Measurements from ENCODE around the gene NEURL3.

Gene NEURL3

DNA sequence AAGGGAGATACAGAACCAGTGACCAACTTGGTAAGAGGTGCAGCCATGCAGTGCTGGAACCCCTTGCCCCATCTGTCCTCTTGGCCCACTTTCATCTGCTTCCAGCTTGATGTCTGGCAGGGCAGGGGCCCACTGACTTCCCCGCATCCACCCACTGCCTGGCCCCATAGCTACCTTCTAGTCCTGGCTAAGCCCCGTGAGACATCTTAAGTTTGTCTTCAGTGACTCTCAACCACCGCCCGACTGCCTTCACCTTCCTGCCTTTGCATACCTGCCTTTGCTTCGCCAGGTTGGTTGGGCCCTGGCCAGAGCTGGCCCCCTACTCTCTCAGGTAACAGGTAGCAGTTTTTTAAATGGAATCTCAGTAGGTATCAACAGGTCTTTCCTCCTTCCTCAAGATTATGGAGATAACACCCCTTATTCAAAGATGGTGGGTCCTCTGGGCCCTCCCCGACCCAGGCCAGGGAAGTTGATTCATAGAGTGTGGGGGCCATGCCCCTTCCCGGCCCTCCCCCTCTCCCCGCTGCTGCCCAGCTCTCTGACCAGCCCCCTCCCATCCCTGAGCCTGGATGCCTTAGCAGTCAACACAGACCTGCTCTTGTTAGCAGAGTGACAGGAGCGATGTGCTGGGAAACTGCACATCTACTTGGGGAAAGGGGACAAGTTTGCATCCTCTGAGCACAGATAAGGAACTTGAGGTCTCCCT is 34.2 kb upstream of the NEURL3 start:
- no peak for DNase-seq

GRCh38 chr2:96538487-96539214 is 33.5 kb upstream of the NEURL3 start:
- DNase-seq: no peak

GRCh38 chr2:96537734-96538486 is 32.8 kb upstream of the NEURL3 start:
- DNase-seq: no peak

- DNase-seq: peak; percentile 29 to 31
These were observed 32.0 kb upstream of the NEURL3 start for GRCh38 chr2:96537066-96537733.

- peak; percentile 85 to 91 for DNase-seq
These were observed 31.4 kb upstream of the NEURL3 start, which contains the start of gene ARID5A for GRCh38 chr2:96536445-96537065. Gene ARID5A, plus strand, starts transcription at chr2:96536752. Its CDS starts 75 bp downstream, at chr2:96536827.

DNA sequence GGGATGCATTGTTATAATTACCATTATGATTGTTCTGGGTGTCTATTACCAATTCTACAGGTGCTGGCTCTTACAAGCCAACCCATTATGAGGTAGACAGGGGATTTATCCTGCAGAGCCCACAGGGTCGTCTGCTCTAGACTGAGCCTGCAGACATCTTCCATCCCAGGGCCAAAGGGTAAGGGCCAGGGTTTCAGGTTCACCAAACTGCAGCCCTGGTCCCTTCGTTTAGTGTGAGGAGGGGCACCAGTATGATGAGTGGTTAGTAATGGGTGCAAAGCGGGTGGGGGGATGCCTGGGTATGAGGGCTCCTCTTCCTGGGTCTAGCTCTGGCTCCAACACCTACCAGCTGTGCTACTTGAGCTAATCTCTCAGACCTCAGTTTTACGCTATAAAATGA is 30.2 kb upstream of the NEURL3 start:
- no peak for DNase-seq

GRCh38 chr2:96534701-96535181 is 29.6 kb upstream of the NEURL3 start:
- peak in 1 of 2 experiments; percentile 35 for DNase-seq

DNA sequence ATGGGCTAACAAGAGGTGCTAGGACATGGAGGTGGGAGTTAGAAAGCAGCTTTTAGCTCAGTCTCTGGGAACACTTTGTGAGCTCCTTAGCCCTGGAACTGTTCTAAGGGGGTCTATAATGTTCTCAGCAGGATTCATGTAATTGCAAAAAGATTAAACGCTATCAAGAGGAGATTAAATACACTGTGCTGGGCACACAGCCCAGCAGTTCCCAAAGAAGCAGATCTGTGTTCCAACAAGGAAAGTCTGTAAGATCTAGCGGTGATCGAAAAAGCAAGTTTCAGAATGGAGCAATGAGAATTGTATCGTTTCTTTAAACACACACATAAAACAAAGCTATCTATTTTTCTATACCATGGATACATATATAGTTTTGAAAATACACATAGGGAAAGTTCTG is 29.0 kb upstream of the NEURL3 start:
- DNase-seq: no peak

GRCh38 chr2:96533292-96534073 is 28.3 kb upstream of the NEURL3 start:
- DNase-seq: peak in 1 of 2 experiments; percentile 40

DNA sequence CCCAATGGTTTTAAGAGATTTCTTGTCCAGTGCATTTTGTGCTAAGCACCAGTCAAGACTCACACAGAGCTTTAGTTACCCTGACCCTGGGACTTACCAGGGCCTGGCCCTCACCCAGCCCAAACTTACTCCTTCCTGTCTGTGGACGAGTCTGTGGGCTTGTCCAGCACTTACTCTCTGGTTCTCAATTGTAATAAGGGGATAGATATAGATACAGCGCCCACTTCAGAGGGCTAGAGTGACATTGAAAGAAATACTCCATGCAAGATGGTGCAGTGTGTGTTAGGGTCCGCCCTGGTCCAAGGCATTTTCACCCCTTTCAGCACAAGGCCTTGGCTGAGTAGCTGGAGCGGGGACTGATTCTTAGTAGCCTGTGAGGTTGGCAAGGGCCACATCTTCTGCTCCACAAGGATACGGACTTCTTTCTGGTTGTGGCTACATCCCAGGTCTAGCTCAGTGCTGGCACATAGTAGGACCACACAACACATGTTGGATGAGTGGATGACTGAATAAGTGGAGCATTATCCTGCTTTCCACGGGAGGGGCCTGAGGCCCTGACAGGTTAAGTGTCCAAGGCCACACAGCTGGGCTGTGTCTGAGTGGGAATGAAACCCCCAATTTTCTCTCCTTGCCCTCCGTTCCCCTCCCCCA is 27.6 kb upstream of the NEURL3 start:
- DNase-seq: no peak

GRCh38 chr2:96531872-96532505 is 26.8 kb upstream of the NEURL3 start:
- DNase-seq: peak; percentile 46 to 49

- no peak for DNase-seq
These were observed 26.2 kb upstream of the NEURL3 start for GRCh38 chr2:96531366-96531765.

DNA sequence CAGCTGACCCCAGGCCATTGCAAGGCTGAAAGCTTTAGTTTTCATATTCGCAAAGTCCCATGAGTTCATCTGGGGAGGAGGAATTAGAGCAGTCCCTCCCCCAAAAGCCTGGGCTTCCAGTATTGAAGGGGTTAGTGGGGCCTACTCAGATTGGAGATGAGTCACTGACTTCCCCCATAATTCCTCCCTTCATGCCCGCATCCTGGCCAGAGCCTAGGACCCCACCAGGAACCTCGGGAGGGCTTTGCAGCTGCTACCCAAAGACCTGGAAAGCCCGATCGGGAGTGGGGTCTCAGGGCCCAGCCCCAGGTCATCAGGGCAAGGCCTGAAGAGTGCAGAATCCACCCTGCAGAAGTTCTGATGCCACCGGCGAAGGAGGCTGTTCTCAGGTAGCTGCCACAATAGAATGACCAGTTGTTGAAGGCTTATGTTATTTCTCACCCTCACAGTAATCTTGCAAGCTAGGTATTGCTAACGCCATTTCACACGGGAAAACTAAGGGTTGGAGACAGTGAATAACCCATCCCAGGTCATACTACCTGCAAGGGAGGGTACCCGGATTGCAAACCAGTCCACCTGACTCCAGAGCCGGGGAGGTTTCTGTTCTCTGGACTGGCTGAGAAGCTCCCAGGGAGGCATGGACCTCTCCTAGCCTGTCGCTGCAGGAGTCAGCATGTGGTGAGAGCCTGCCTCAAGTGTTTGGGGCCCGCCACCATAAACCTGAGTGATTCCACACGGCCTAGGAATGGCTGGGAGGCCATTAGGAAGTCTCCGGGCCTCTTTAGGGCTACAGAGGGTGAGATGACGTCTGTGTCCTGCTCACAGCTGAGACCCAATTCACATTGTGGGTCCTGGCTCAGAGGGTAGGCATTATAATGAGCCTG is 25.6 kb upstream of the NEURL3 start:
- DNase-seq: no peak

- no peak for DNase-seq
These were observed 24.9 kb upstream of the NEURL3 start for GRCh38 chr2:96530144-96530430.

GRCh38 chr2:96529376-96530143 is 24.4 kb upstream of the NEURL3 start:
- no peak for DNase-seq

GRCh38 chr2:96528700-96529375 is 23.7 kb upstream of the NEURL3 start:
- no peak for DNase-seq

- no peak for DNase-seq
These were observed 23.0 kb upstream of the NEURL3 start for GRCh38 chr2:96528006-96528699.

Data from SHP77 (cell line).